ENCODE data around the gene CLEC16A.
A peak's percentile ranks its signal among the peaks of the same experiment; 100 is the strongest.
"Not testable (repeated sequence)": the region's sequence is repeated elsewhere in the genome, so short reads cannot be mapped to it uniquely, and the experiment has no call there.

CLEC16A gene

GRCh38 chr16:11089504-11090124 lies 145.2 kb downstream of the CLEC16A start:
- no peak for DNase-seq

GRCh38 chr16:11090232-11090631 lies 145.9 kb downstream of the CLEC16A start:
- DNase-seq = no peak

- DNase-seq = peak; percentile 81
Observed at GRCh38 chr16:11091021-11091785, 146.8 kb downstream of the CLEC16A start.

- DNase-seq = no peak
Observed at GRCh38 chr16:11092788-11093571, 148.6 kb downstream of the CLEC16A start.

GRCh38 chr16:11093572-11094074 lies 149.3 kb downstream of the CLEC16A start:
- no peak for DNase-seq

- peak; percentile 88 for DNase-seq
Observed at GRCh38 chr16:11094075-11094856, 149.9 kb downstream of the CLEC16A start.

GRCh38 chr16:11094857-11095565 lies 150.6 kb downstream of the CLEC16A start:
- DNase-seq = peak; percentile 58

DNA sequence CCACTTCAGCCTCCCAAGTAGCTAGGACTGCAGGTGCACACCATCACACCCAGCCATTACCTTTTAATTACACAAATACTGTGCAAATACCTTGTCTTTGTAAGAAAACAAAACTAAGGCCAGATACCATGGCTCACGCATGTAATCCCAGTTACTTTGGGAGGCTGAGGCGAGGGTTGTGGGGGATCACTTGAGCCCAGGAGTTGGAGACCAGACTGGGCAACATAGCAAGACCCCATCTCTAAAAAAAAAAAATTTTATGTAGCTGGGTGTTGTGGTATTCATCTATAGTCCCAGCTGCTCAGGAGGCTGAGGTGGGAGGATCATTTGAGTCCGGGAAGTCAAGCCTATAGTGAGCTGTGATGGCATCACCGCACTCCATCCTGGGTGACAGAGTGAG lies 151.6 kb downstream of the CLEC16A start:
- DNase-seq = no peak

GRCh38 chr16:11097094-11097786 lies 152.9 kb downstream of the CLEC16A start:
- no peak for DNase-seq

DNA sequence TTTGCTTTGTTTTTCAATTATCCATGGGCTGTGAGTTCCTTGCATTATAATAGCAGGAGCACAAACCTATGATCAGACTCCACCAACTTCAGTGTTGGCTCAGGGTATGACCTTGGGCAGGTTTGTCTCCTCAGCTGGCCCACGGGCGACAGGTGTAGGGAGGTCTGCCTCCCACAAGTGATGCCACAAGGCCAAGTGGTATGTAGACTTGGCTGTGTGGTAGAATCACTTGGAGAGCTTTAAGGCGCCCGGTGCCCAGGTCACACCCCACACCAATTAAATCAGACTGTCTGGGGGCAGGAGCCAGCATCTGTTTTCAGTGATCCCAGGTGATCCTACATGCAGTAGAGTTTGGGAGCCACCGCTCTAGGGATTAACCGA lies 153.4 kb downstream of the CLEC16A start:
- DNase-seq = no peak

DNA sequence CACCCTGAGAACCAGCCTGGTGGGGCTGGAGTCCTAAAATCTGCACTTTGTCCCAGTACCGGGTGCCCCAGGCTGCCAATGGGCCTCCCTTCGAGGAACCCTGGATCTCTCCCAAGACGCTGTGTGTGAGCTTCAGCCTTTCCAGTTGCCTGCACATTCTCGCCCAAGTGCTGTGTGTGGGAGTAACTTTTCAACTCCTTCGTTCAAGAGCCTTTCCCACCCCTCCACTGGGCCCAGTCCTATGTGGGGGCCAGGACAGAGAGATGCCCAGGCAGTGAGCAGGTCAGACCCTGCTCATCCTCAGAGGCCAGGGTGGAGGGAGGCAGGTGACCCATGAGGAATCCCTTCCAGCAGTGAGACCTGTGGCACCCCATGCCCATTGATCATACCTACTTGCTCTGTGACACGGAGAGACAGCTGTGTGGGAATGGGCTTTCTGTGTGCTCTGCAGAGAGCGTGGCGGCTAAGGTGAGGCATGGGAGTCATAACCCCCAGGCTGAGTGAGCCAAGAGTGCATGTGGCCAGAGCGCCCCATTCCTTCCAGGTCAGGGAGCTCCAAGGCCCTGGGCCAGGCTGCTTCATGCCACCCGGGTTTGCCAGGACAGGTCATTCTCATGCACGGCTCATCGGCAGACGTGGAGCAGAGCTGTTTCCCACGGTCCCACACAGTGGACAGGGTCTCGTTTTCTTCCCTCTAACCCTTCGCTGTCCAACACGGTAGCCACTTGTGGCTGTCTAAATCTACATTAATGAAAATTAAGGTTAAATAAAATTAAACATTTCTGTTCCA lies 154.4 kb downstream of the CLEC16A start:
- DNase-seq = no peak

GRCh38 chr16:11099672-11100205 lies 155.4 kb downstream of the CLEC16A start:
- no peak for DNase-seq

DNA sequence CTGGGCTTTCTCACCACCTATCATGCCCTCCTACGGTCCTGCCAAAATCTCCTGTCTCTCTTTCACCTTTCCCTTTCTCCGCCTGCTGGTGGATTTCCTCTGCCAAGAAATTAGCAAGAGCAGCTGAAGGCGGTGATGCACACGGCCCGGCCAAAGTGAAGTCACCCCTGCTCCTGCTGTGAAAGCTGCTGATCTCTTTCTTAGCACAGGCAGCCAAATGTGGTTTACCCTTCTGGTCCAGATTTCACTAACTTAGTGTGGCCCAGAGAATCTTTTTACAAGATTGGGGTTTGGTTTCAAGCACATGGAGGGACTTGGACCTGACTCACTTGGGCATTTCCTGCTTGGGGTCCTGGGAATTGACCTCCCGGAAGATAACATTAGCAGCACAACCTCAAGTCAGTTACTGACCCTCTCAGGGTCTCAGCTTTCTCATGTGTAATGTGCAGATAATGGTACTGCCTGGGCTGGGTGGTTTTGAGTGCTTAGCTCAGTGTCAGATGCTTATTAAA lies 155.9 kb downstream of the CLEC16A start:
- peak; percentile 84 for DNase-seq

DNA sequence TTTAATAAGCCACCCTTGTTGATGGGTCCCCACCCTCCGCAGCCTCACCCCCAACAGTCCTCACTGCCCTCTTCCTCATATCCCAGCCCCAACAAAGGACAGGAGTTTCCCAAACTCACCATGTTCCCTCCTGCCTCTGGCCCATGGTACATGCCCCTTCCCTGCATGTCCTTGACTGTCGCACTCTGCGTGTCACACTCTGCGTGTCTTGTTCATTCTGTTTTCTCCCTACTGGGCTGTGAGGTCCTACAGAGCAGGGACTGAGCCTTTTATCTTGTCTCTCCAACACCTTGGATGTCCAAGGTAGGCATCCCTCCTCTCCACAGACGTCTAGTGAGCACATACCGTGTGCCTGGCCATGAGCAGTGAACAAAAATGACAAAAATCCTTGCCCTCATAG lies 156.9 kb downstream of the CLEC16A start:
- DNase-seq = no peak

GRCh38 chr16:11101695-11102522 lies 157.5 kb downstream of the CLEC16A start:
- no peak for DNase-seq

DNA sequence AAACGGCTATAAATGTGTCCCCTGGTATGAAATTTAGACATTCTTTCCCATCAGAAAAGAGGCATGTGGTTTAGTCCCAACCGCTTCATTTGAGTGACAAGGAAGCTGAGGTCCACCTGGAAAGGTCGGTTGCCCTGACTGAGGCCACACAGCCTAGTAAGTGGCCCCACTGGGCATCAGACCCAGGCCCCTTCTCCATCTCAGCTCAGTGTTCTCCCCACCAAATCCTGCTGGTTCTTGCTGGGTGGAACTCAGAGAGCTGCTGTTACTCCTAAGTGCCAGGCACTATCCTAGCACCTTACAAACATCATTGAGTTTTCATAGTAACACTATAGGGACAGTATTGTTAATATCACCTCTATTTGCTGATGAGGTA lies 158.1 kb downstream of the CLEC16A start:
- DNase-seq = no peak

- DNase-seq = not testable (repeated sequence)
Observed at GRCh38 chr16:11103301-11103700, 158.9 kb downstream of the CLEC16A start.

GRCh38 chr16:11104168-11105037 lies 160.0 kb downstream of the CLEC16A start:
- no peak for DNase-seq
